H1 (cell line): ENCODE results near the gene RAB26. TPM values are rescaled to one million over a fixed set of nuclear protein-coding genes. Genes with fewer than 3 reads are reported as not detected.

ENCODE experiments used
- CTCF ChIA-PET: fragments of 300-600 bp; sonication (Branson Sonifier 250); formaldehyde crosslinking; loops from one replicate; lab custom pipeline; 2021; ENCODE audit not compliant: partially characterized antibody; lab: Charles Lee
- POLR2A ChIA-PET: fragments of 300-600 bp; sonication (Branson Sonifier 250); formaldehyde crosslinking; loops from one replicate; lab custom pipeline; 2021; ENCODE audit warnings: inconsistent platforms; ENCODE audit not compliant: partially characterized antibody; lab: Charles Lee
- DNase-seq, 2 experiments: peaks; one replicate each; pipeline versions ENCODE4 v3.0.0 to v3.0.0-alpha.2; 2010 to 2022; ENCODE audit warnings: low spot score in 2 of 2, low read depth in 1 of 2, mixed read lengths in 1 of 2
- FAIRE-seq: peaks from 2 replicates; lab custom pipeline; 2011; peaks lifted over from hg19 to GRCh38; lab: Jason Lieb, UNC
- H2AFZ ChIP-seq: 2 replicates; pipeline ENCODE4 v1.8.1; 2012; ENCODE audit warnings: low read length, inconsistent platforms
- H2AK5ac ChIP-seq: 2 replicates; pipeline ENCODE4 v1.6.1; 2013; ENCODE audit warnings: low read depth, low read length
- H2BK120ac ChIP-seq: replicated peaks from 2 replicates; pipeline ENCODE3; 2013; ENCODE audit warnings: low read depth, low read length, inconsistent platforms
- H2BK12ac ChIP-seq: 2 replicates; pipeline ENCODE4 v1.6.1; 2013; ENCODE audit warnings: low read depth, low read length
- H2BK15ac ChIP-seq: 2 replicates; pipeline ENCODE4 v1.6.1; 2013; ENCODE audit warnings: low read length
- H2BK20ac ChIP-seq: 2 replicates; pipeline ENCODE4 v1.6.1; 2013; ENCODE audit warnings: low read length
- H2BK5ac ChIP-seq: 2 replicates; pipeline ENCODE4 v1.6.1; 2013; ENCODE audit warnings: low read depth, low read length
- H3K14ac ChIP-seq: 2 replicates; pipeline ENCODE4 v1.6.1; 2013; ENCODE audit warnings: inconsistent platforms; ENCODE audit not compliant: insufficient read length
- H3K18ac ChIP-seq: 2 replicates; pipeline ENCODE4 v1.6.1; 2013; ENCODE audit warnings: low read length; ENCODE audit errors: extremely low read depth
- H3K23ac ChIP-seq: 2 replicates; pipeline ENCODE4 v1.6.1; 2013; ENCODE audit warnings: inconsistent platforms; ENCODE audit not compliant: insufficient read length
- H3K23me2 ChIP-seq: 2 replicates; pipeline ENCODE4 v1.6.1; 2013; ENCODE audit warnings: low read depth, low read length
- H3K27ac ChIP-seq: 2 replicates; pipeline ENCODE4 v1.6.1; 2011; ENCODE audit warnings: low read depth, low read length, inconsistent platforms
- H3K27me3 ChIP-seq, 4 experiments: replicated peaks in 1 of 4; 1 replicate in 1 of 4; 2 replicates in 3 of 4; pipeline versions ENCODE4 v1.6.1 to v1.8.1; 2011 to 2013; ENCODE audit warnings: low read length in 3 of 4, mild to moderate bottlenecking in 3 of 4, inconsistent platforms in 2 of 4, mixed read lengths in 2 of 4, moderate library complexity in 1 of 4; ENCODE audit not compliant: control insufficient read depth in 3 of 4, insufficient read depth in 3 of 4; ENCODE audit errors: extremely low read depth in 1 of 4
- H3K36me3 ChIP-seq, 4 experiments: 2 replicates each; pipeline versions ENCODE4 v1.6.1 to v1.8.1; 2011 to 2013; ENCODE audit warnings: mild to moderate bottlenecking in 4 of 4, low read length in 3 of 4, moderate library complexity in 2 of 4, control low read depth in 1 of 4, inconsistent platforms in 1 of 4; ENCODE audit not compliant: insufficient read depth in 4 of 4, control insufficient read depth in 2 of 4
- H3K4ac ChIP-seq: replicated peaks from 2 replicates; pipeline ENCODE3; 2013; ENCODE audit warnings: low read length, low read depth, mixed read lengths, inconsistent platforms; ENCODE audit not compliant: insufficient read length
- H3K4me1 ChIP-seq, 4 experiments: replicated peaks in 1 of 4; 1 replicate in 1 of 4; 2 replicates in 3 of 4; pipeline versions ENCODE4 v1.6.1 to v1.8.1; 2011 to 2013; ENCODE audit warnings: low read length in 3 of 4, inconsistent platforms in 2 of 4, mixed read lengths in 1 of 4; ENCODE audit not compliant: insufficient read depth in 4 of 4, control insufficient read depth in 3 of 4
- H3K4me2 ChIP-seq, 2 experiments: 2 replicates each; pipeline versions ENCODE4 v1.6.1 to v1.8.1; 2011 to 2013; ENCODE audit warnings: low read depth in 2 of 2, low read length in 2 of 2, control low read depth in 1 of 2, inconsistent platforms in 1 of 2, mild to moderate bottlenecking in 1 of 2; ENCODE audit not compliant: insufficient read depth in 1 of 2
- H3K4me3 ChIP-seq, 4 experiments: fragments of 200-600, 300-600 bp in 1 of 4; sonication (generic), shearing (Covaris generic), sonication (Bioruptor Twin) in 1 of 4; 2 replicates each; pipeline versions ENCODE4 v1.5.1 to v1.8.1; 2011 to 2016; ENCODE audit warnings: low read length in 4 of 4, low read depth in 3 of 4, control low read depth in 2 of 4, inconsistent platforms in 2 of 4, mild to moderate bottlenecking in 2 of 4, mixed read lengths in 1 of 4, moderate library complexity in 1 of 4; ENCODE audit not compliant: insufficient read depth in 2 of 4; ENCODE audit errors: extremely low read depth in 1 of 4
- H3K56ac ChIP-seq: replicated peaks from 2 replicates; pipeline ENCODE3; 2013; ENCODE audit warnings: low read depth, mild to moderate bottlenecking, mixed read lengths, low read length, inconsistent platforms; ENCODE audit not compliant: insufficient read length
- H3K79me1 ChIP-seq: 2 replicates; pipeline ENCODE4 v1.6.1; 2013; ENCODE audit warnings: low read depth, low read length, control low read depth
- H3K79me2 ChIP-seq, 2 experiments: 2 replicates each; pipeline versions ENCODE4 v1.6.1 to v1.8.1; 2012 to 2013; ENCODE audit warnings: low read length in 2 of 2, mild to moderate bottlenecking in 2 of 2, inconsistent platforms in 1 of 2; ENCODE audit not compliant: insufficient read depth in 2 of 2, control insufficient read depth in 1 of 2
- H3K9ac ChIP-seq, 4 experiments: replicated peaks in 1 of 4; 1 replicate in 1 of 4; 2 replicates in 3 of 4; pipeline versions ENCODE4 v1.6.1 to v1.8.1; 2011 to 2013; ENCODE audit warnings: low read depth in 3 of 4, low read length in 3 of 4, control low read depth in 2 of 4, mild to moderate bottlenecking in 2 of 4, moderate library complexity in 2 of 4, inconsistent platforms in 1 of 4; ENCODE audit errors: extremely low read depth in 1 of 4
- H3K9me3 ChIP-seq, 2 experiments: 2 replicates each; pipeline versions ENCODE4 v1.6.1 to v1.8.1; 2012 to 2013; ENCODE audit warnings: mild to moderate bottlenecking in 2 of 2, moderate library complexity in 2 of 2, control low read depth in 1 of 2, inconsistent platforms in 1 of 2, low read depth in 1 of 2, low read length in 1 of 2, mixed read lengths in 1 of 2; ENCODE audit not compliant: insufficient read depth in 2 of 2
- H4K20me1 ChIP-seq, 2 experiments: replicated peaks in 1 of 2; 2 replicates each; pipeline versions ENCODE3 to v1.8.1; 2011 to 2013; ENCODE audit warnings: inconsistent platforms in 2 of 2, low read length in 2 of 2, mild to moderate bottlenecking in 1 of 2; ENCODE audit not compliant: insufficient read depth in 2 of 2, control insufficient read depth in 1 of 2
- H4K5ac ChIP-seq: 2 replicates; pipeline ENCODE4 v1.6.1; 2013; ENCODE audit warnings: low read length, low read depth, mixed read lengths, inconsistent platforms; ENCODE audit not compliant: insufficient read length
- H4K8ac ChIP-seq: 2 replicates; pipeline ENCODE4 v1.8.0; 2013; ENCODE audit warnings: mild to moderate bottlenecking, moderate library complexity, low read length, inconsistent platforms; ENCODE audit not compliant: insufficient read depth; ENCODE audit errors: extremely low read depth
- H4K91ac ChIP-seq: replicated peaks from 2 replicates; pipeline ENCODE3; 2013; ENCODE audit warnings: low read length, mixed read lengths, inconsistent platforms; ENCODE audit not compliant: insufficient read length
- ASH2L ChIP-seq: fragments of 200-600, 300-600 bp; sonication (generic); IDR thresholded peaks from one replicate; pipeline ENCODE4 v1.7.1; 2017; ENCODE audit warnings: low read length
- CREB1 ChIP-seq: IDR thresholded peaks from 2 replicates; pipeline ENCODE4 v1.6.1; 2012; ENCODE audit warnings: inconsistent platforms
- JUND ChIP-seq: IDR thresholded peaks from 2 replicates; pipeline ENCODE4 v1.6.1; 2011; ENCODE audit warnings: mild to moderate bottlenecking, improper control_type of control experiment, low read length
- KDM4A ChIP-seq: IDR thresholded peaks from one replicate; pipeline ENCODE4 v1.7.1; 2012; ENCODE audit warnings: low read depth, mild to moderate bottlenecking, moderate library complexity, low read length, inconsistent platforms; ENCODE audit not compliant: severe bottlenecking
- KDM5A ChIP-seq: fragments of 200-600 bp; IDR thresholded peaks from 2 replicates; pipeline ENCODE4 v1.7.1; 2012; ENCODE audit warnings: mild to moderate bottlenecking, low read length, inconsistent platforms, mixed read lengths
- MAFK ChIP-seq: IDR thresholded peaks from 2 replicates; pipeline ENCODE4 v1.6.1; 2012; ENCODE audit warnings: low read depth, mild to moderate bottlenecking, improper control_type of control experiment, low read length
- RFX5 ChIP-seq: IDR thresholded peaks from 2 replicates; pipeline ENCODE4 v1.6.1; 2011; ENCODE audit warnings: low read depth, low read length, improper control_type of control experiment, borderline replicate concordance
- SIRT6 ChIP-seq: IDR thresholded peaks from one replicate; pipeline ENCODE4 v1.7.1; 2012; ENCODE audit warnings: low read length, inconsistent platforms
- SP2 ChIP-seq: IDR thresholded peaks from 2 replicates; pipeline ENCODE4 v1.6.1; 2012; ENCODE audit warnings: mild to moderate bottlenecking, low read length, inconsistent platforms
- SRF ChIP-seq: IDR thresholded peaks from 2 replicates; pipeline ENCODE4 v1.6.1; 2011; ENCODE audit warnings: mild to moderate bottlenecking, low read depth, low read length, moderate library complexity
- WGBS, 2 experiments: shearing (Covaris generic) in 1 of 2; methylation state at CpG; one replicate each; pipeline versions ENCODE4 v1.1.6 to v1.1.7; 2013 to 2015; ENCODE audit warnings: low lambda C conversion rate in 2 of 2, mixed read lengths in 2 of 2, inconsistent platforms in 1 of 2, low coverage in 1 of 2, missing lambda C conversion rate in 1 of 2; ENCODE audit not compliant: insufficient replicate concordance in 2 of 2, insufficient coverage in 1 of 2, insufficient read length in 1 of 2; ENCODE audit errors: extremely low coverage in 1 of 2, missing lambda C conversion rate in 1 of 2; 5-methylcytosine and 5-hydroxymethylcytosine counted together
- polyA plus RNA-seq, 7 experiments: library from polyadenylated mRNA; depleted of rRNA in 3 of 7; stranded (reverse) in 5 of 7; unstranded in 2 of 7; fragments of >200 nt in 5 of 7; fragments of 200-250 nt in 2 of 7; gene quantifications; 1 replicate in 5 of 7; 2 replicates in 1 of 7; 4 replicates in 1 of 7; pipeline versions ENCODE4 v1.2.1 to v1.2.3, GENCODE V29; 2011 to 2013; ENCODE audit warnings: missing spikeins in 2 of 7, mixed read lengths in 2 of 7
- total RNA-seq: library from RNA; stranded (reverse); fragmentation: NEBNext Ultra II Directional; extraction: Animal tissue kit (Norgen Biotek cat#: 25700); gene quantifications from 2 replicates; pipeline ENCODE4 v1.2.1, GENCODE V29; 2021
- TF ChIP-seq, protein P1 (sequence below), 3 experiments: IDR thresholded peaks; 1 replicate in 2 of 3; 2 replicates in 1 of 3; pipeline versions ENCODE4 v1.5.1 to v1.6.1; 2011; ENCODE audit warnings: low read length in 3 of 3, mild to moderate bottlenecking in 3 of 3, inconsistent platforms in 2 of 3, low read depth in 1 of 3, moderate library complexity in 1 of 3; ENCODE audit not compliant: insufficient read depth in 1 of 3; ENCODE audit errors: control extremely low read depth in 1 of 3
- TF ChIP-seq, protein P2 (sequence below): IDR thresholded peaks from 2 replicates; pipeline ENCODE4 v1.6.1; 2011; ENCODE audit warnings: low read depth, mild to moderate bottlenecking, low read length; ENCODE audit not compliant: insufficient read depth

RAB26 gene
- total and polyA plus RNA-seq, 2 of the 8 experiments (the other 6 are each of a cell fraction or from before 2014, with no cell fraction given): 4.3 to 5.4 TPM

DNA sequence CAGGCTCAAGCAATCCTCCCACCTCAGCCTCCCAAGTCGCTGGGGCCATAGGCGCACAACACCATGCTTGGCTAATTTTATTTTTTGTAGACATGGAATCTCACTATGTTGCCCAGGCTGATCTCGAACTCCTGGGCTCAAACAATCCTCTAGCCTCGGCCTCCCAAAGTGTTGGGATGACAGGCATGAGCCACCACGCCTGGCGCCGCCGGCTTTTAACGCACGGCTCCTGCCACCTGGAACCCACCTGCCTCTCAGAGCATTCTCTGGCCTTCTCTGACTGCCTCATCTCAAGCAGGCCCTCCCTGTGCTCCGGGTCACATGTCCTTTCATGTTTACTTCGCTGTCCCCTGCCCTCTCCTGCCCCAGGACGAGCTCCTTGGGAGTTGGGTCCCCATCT, 37.6 kb downstream of the RAB26 start:
- Histone ChIP-seq H2BK15ac (no peak overlapping the region), H3K4ac (no peak overlapping the region), H3K9me3 (no peaks in the 10 kb centered on the region), H3K14ac (no peak overlapping the region), H3K23me2 (peaks cover 2% of the 10 kb centered on the region; the same call in 1 of the 2 replicates), H4K91ac (no peak overlapping the region), H3K27ac (no peak overlapping the region), H2BK120ac (no peak overlapping the region), H3K4me1 (peaks cover 0 to 7% (median 2%) of the 10 kb centered on the region in 4 experiments; a peak in 4 of 7 replicates), H2AFZ (no peak overlapping the region), H2AK5ac (no peak overlapping the region), H3K56ac (no peak overlapping the region), H2BK12ac (no peak overlapping the region), H3K79me2 (no peaks in the 10 kb centered on the region), H3K79me1 (no peaks in the 10 kb centered on the region), H2BK5ac (no peak overlapping the region), H3K4me3 (no peak overlapping the region), H3K27me3 (no peaks in the 10 kb centered on the region), H3K36me3 (peaks cover 0 to 4% (median 0%) of the 10 kb centered on the region in 4 experiments; a peak in 1 of 8 replicates), H4K5ac (no peak overlapping the region), H2BK20ac (no peak overlapping the region), H3K4me2 (no peak overlapping the region), H3K23ac (no peak overlapping the region), H3K18ac (no peak overlapping the region), H4K8ac (no peak overlapping the region), H4K20me1 (peaks cover 0 to 6% of the 10 kb centered on the region in 2 experiments), H3K9ac (no peak overlapping the region)
- DNase-seq (no peak), FAIRE-seq (no peak)
- ChIA-PET CTCF (interaction anchor here (0.6 to 2.1 kb wide), 4 partner anchors 9 to 823 kb away, joined by 3 to 9 read pairs (median 4); no protein-coding TSS in a partner anchor), POLR2A (interaction anchor here (0.8 to 4.9 kb wide), 4 partner anchors 13 to 31 kb away, joined by 3 to 17 read pairs (median 4); partner anchors contain the start of gene TRAF7)
- 90% methylated on average over 13 of the region's 13 CpGs; no CpG with 5 or more reads in 1 of the 2 experiments for WGBS, 2 experiments
- TF ChIP-seq ASH2L (no peak), SP2 (no peak), KDM5A (no peak), JUND (no peak), CREB1 (no peak), SRF (no peak), RFX5 (no peak), MAFK (no peak), SIRT6 (no peak), KDM4A (no peak)
- TF ChIP-seq, protein P1, sequence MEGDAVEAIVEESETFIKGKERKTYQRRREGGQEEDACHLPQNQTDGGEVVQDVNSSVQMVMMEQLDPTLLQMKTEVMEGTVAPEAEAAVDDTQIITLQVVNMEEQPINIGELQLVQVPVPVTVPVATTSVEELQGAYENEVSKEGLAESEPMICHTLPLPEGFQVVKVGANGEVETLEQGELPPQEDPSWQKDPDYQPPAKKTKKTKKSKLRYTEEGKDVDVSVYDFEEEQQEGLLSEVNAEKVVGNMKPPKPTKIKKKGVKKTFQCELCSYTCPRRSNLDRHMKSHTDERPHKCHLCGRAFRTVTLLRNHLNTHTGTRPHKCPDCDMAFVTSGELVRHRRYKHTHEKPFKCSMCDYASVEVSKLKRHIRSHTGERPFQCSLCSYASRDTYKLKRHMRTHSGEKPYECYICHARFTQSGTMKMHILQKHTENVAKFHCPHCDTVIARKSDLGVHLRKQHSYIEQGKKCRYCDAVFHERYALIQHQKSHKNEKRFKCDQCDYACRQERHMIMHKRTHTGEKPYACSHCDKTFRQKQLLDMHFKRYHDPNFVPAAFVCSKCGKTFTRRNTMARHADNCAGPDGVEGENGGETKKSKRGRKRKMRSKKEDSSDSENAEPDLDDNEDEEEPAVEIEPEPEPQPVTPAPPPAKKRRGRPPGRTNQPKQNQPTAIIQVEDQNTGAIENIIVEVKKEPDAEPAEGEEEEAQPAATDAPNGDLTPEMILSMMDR (IDR thresholded peaks at IDR 0.05; ENCODE audit: control extremely low read depth in 1 of 3, insufficient read depth in 1 of 3, low read depth in 1 of 3, low read length in 3 of 3): no peak
- TF ChIP-seq, protein P2, sequence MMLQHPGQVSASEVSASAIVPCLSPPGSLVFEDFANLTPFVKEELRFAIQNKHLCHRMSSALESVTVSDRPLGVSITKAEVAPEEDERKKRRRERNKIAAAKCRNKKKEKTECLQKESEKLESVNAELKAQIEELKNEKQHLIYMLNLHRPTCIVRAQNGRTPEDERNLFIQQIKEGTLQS: no peak
